Measurements from ENCODE around the gene ZNF831. TPM values are rescaled to one million over a fixed set of nuclear protein-coding genes. Genes with fewer than 3 reads are reported as not detected.

Gene ZNF831
- total and polyA plus RNA-seq, 4 donors, result 0.02 to 0.10 (median 0.06) TPM; not detected in 1

DNA sequence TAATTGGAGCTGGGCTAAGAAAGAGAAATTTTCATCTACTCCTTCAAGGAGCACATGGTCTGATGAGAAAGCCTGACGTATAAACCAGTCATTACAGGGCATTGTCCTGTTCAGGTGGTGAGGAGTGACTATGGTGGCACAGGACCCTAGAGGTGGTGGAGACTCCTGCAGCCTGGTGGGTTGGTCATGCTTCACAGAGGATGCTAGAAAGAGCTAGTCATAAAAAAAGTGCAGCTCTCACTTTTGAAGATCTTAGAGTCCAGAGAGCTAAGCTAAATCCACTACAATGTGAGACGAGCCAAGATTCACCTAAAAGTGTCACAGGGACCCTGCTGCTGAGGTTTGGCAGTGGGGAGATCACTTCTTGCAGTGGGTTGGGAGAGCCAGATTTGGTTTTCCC, 9.8 kb upstream of the ZNF831 start:
- 100% methylated on average over 1 of the region's 2 CpGs for WGBS (ENCODE audit: insufficient coverage)
- no peaks in the 10 kb centered on the region for H3K36me3 ChIP-seq (ENCODE audit: control insufficient read depth, insufficient read depth, low read length)
- no peak for DNase-seq (ENCODE audit: low read depth in 4 of 6, low spot score in 6 of 6)
- H3K4me1 ChIP-seq (ENCODE audit: control insufficient read depth, insufficient read depth, low read length), result peaks cover 15% of the 10 kb centered on the region
- no peaks in the 10 kb centered on the region for H3K9me3 ChIP-seq (ENCODE audit: control insufficient read depth, insufficient read depth, low read length)
- H3K27ac ChIP-seq (ENCODE audit: low read depth, low read length), result no peak overlapping the region
- no peaks in the 10 kb centered on the region for H3K27me3 ChIP-seq (ENCODE audit: control insufficient read depth, insufficient read depth, low read length)
- H3K4me3 ChIP-seq (ENCODE audit: low read depth, low read length), result no peak overlapping the region

DNA sequence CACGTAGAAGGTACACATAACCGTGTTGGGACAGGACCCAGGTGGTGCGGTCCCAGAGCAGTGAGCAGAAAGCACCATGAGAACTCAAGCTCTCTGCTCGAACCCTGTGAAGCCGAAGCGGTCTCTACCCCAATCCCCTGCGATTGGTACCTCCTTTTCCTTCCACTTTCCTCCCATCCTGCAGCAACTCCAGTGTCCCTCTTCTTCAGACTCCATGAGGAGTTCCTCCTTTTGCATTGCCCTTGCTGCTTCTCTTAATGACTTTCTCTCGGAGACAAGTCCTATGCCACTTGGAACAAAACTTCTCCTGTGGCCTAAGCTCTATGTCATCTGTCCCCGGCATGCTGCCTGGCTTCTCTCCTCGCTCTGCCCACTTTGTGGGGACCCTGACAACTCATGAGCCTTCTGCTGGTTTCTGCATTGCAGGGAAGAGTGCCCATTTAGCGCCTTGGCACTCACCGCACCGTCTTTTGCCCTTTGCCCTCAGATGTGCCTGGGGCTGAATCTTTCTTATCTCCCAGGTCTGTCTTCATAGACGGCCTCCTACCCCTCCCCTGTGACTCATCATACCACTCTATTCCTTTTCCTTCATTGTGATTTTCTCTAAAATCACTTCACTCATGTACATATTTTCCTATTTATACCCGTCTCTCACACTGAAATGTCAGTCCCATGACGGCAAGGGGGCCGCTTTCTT, 9.2 kb upstream of the ZNF831 start:
- Histone ChIP-seq H3K9me3 (ENCODE audit: control insufficient read depth, insufficient read depth, low read length) (no peaks in the 10 kb centered on the region), H3K27me3 (ENCODE audit: control insufficient read depth, insufficient read depth, low read length) (no peaks in the 10 kb centered on the region), H3K27ac (ENCODE audit: low read depth, low read length) (no peak overlapping the region), H3K4me1 (ENCODE audit: control insufficient read depth, insufficient read depth, low read length) (peaks cover 13% of the 10 kb centered on the region), H3K4me3 (ENCODE audit: low read depth, low read length) (no peak overlapping the region), H3K36me3 (ENCODE audit: control insufficient read depth, insufficient read depth, low read length) (no peaks in the 10 kb centered on the region)
- WGBS (ENCODE audit: insufficient coverage), result 90% methylated on average over 14 of the region's 17 CpGs
- DNase-seq (ENCODE audit: low read depth in 4 of 6, low spot score in 6 of 6), result no peak

DNA sequence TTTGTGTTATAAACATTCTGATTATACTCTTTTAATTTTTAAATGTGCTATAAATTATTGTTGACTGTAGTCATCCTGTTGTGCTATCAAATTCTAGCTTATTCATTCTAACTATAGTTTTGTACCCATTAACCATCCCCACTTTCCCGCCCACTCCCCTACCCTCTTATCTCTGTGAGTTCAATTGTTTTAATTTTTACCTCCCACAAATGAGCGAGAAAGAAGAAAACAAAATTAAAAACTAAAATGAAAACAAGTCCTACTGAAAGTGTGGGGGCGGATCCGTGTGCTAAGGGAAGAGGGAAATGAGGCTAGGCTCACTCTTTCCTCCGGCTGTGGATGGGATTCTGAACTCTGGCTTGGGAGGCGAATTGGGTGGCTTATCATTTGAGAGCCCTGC, 6.6 kb upstream of the ZNF831 start:
- Histone ChIP-seq H3K9me3 (ENCODE audit: control insufficient read depth, insufficient read depth, low read length) (no peaks in the 10 kb centered on the region), H3K36me3 (ENCODE audit: control insufficient read depth, insufficient read depth, low read length) (no peaks in the 10 kb centered on the region), H3K4me1 (ENCODE audit: control insufficient read depth, insufficient read depth, low read length) (peaks cover 12% of the 10 kb centered on the region), H3K27ac (ENCODE audit: low read depth, low read length) (no peak overlapping the region), H3K4me3 (ENCODE audit: low read depth, low read length) (no peak overlapping the region), H3K27me3 (ENCODE audit: control insufficient read depth, insufficient read depth, low read length) (no peaks in the 10 kb centered on the region)
- 93% methylated on average over 4 of the region's 6 CpGs for WGBS (ENCODE audit: insufficient coverage)
- no peak for DNase-seq (ENCODE audit: low read depth in 4 of 6, low spot score in 6 of 6)

GRCh38 chr20:59157531-59157930, 6.1 kb upstream of the ZNF831 start:
- Histone ChIP-seq H3K27me3 (ENCODE audit: control insufficient read depth, insufficient read depth, low read length) (no peaks in the 10 kb centered on the region), H3K36me3 (ENCODE audit: control insufficient read depth, insufficient read depth, low read length) (no peaks in the 10 kb centered on the region), H3K4me3 (ENCODE audit: low read depth, low read length) (no peak overlapping the region), H3K27ac (ENCODE audit: low read depth, low read length) (no peak overlapping the region), H3K4me1 (ENCODE audit: control insufficient read depth, insufficient read depth, low read length) (peaks cover 12% of the 10 kb centered on the region), H3K9me3 (ENCODE audit: control insufficient read depth, insufficient read depth, low read length) (no peaks in the 10 kb centered on the region)
- no peak for DNase-seq (ENCODE audit: low read depth in 4 of 6, low spot score in 6 of 6)

DNA sequence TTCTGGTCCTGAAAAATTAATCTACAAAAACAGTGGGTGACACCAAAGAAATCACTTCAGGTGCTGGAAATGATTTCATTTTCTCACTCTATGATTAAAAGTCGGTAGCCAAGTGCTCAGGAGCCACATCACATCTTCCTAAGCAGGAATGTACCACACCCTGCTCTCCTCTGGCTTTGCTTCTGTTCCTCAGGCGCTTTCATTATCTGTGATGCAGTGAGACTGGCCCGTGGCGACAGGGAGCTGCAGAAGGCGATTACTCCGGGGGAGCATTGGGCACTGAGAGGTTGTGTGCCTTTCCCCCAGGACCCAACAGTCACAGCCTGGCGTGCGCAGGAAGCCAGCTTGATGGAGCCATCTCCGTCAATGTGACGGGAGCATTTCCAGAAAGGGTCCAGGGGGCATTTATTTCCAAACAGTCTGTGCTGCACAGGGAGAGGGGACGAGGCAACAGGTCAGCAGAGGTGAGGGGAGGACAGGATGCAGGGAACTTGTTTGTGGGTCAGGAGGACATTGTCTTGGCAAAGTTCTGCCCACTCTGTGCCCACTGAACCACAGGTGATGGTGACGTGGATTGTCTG, 5.6 kb upstream of the ZNF831 start:
- no peak for DNase-seq (ENCODE audit: low read depth in 4 of 6, low spot score in 6 of 6)
- 72% methylated on average over 11 of the region's 12 CpGs for WGBS (ENCODE audit: insufficient coverage)
- no peak overlapping the region for H3K27ac ChIP-seq (ENCODE audit: low read depth, low read length)
- peaks cover 10% of the 10 kb centered on the region for H3K4me1 ChIP-seq (ENCODE audit: control insufficient read depth, insufficient read depth, low read length)
- no peak overlapping the region for H3K4me3 ChIP-seq (ENCODE audit: low read depth, low read length)
- no peaks in the 10 kb centered on the region for H3K27me3 ChIP-seq (ENCODE audit: control insufficient read depth, insufficient read depth, low read length)
- no peaks in the 10 kb centered on the region for H3K36me3 ChIP-seq (ENCODE audit: control insufficient read depth, insufficient read depth, low read length)
- H3K9me3 ChIP-seq (ENCODE audit: control insufficient read depth, insufficient read depth, low read length), result no peaks in the 10 kb centered on the region

DNA sequence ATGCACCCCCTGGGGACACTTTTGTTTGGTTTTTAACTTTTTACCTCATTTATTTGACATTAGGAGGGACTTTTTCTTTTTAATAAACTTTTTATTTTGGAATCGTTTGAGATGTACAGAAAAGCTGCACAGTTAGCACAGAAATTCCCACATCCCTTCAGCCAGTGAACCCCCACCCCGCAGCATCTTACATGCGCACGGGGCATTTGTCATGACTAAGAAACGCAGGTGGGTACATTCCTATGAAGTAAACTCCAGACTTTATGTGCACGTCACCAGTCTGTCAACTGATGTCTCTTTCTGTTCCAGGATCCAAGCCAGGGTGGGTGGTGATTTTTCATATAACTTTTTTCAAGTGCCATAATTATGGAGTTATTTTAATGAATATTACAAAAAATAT, 4.9 kb upstream of the ZNF831 start:
- peaks cover 3% of the 10 kb centered on the region for H3K4me1 ChIP-seq (ENCODE audit: control insufficient read depth, insufficient read depth, low read length)
- H3K27ac ChIP-seq (ENCODE audit: low read depth, low read length), result no peak overlapping the region
- no peak overlapping the region for H3K4me3 ChIP-seq (ENCODE audit: low read depth, low read length)
- no peaks in the 10 kb centered on the region for H3K36me3 ChIP-seq (ENCODE audit: control insufficient read depth, insufficient read depth, low read length)
- H3K9me3 ChIP-seq (ENCODE audit: control insufficient read depth, insufficient read depth, low read length), result no peaks in the 10 kb centered on the region
- DNase-seq (ENCODE audit: low read depth in 4 of 6, low spot score in 6 of 6), result no peak
- no peaks in the 10 kb centered on the region for H3K27me3 ChIP-seq (ENCODE audit: control insufficient read depth, insufficient read depth, low read length)
- 100% methylated on average over 3 of the region's 6 CpGs for WGBS (ENCODE audit: insufficient coverage)

GRCh38 chr20:59159091-59159490, 4.5 kb upstream of the ZNF831 start:
- no peak overlapping the region for H3K4me3 ChIP-seq (ENCODE audit: low read depth, low read length)
- DNase-seq (ENCODE audit: low read depth in 4 of 6, low spot score in 6 of 6), result no peak
- H3K9me3 ChIP-seq (ENCODE audit: control insufficient read depth, insufficient read depth, low read length), result no peaks in the 10 kb centered on the region
- H3K27me3 ChIP-seq (ENCODE audit: control insufficient read depth, insufficient read depth, low read length), result no peaks in the 10 kb centered on the region
- H3K27ac ChIP-seq (ENCODE audit: low read depth, low read length), result no peak overlapping the region
- H3K36me3 ChIP-seq (ENCODE audit: control insufficient read depth, insufficient read depth, low read length), result no peaks in the 10 kb centered on the region
- peaks cover 3% of the 10 kb centered on the region for H3K4me1 ChIP-seq (ENCODE audit: control insufficient read depth, insufficient read depth, low read length)
- WGBS (ENCODE audit: insufficient coverage), result 40% methylated on average over 1 of the region's 3 CpGs

DNA sequence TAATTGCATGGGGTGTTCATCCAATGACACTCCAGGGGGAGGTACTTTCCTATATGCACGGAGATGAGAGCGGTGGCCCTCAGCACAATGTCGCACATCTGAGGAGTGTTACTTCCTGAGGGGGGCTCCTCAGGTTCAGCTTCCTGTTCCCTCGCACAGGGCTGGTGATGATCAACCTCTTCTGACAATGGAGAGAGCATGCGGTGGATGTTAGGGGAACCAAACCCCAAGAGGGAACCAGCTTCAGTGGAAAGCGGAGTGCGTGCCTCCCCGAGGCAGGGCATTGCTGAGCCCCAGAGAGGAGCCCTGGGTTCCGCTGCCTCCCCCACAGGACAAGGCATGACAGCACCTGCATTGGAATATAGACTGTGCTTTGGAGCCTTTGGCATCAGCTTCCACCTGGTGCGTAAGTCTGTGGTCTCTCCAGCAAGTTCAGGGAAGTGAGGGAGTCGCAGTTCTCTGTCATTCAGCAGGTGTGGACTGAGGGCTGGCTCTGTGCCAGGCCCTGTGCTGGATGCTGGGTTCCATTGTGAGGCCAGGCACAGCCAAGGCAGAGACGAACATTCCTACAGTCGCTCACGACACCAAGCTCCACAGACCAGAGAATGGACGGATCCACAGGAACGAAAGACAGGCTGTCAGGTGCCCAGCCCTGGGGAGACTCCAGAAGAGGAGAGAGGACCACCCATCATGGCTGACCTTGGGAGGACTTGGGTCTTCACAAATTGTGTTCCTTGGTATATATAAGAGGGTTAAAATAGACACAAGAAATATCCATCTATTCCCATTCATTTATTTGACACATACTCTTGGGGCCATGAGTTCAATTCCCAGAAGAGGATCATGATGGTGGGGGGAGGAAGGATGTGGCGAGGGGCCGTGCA, 3.9 kb upstream of the ZNF831 start:
- H3K9me3 ChIP-seq (ENCODE audit: control insufficient read depth, insufficient read depth, low read length), result no peaks in the 10 kb centered on the region
- no peak for DNase-seq (ENCODE audit: low read depth in 4 of 6, low spot score in 6 of 6)
- H3K36me3 ChIP-seq (ENCODE audit: control insufficient read depth, insufficient read depth, low read length), result no peaks in the 10 kb centered on the region
- 71% methylated on average over 17 of the region's 18 CpGs for whole genome bisulfite sequencing (ENCODE audit: insufficient coverage)
- no peaks in the 10 kb centered on the region for H3K27me3 ChIP-seq (ENCODE audit: control insufficient read depth, insufficient read depth, low read length)
- H3K27ac ChIP-seq (ENCODE audit: low read depth, low read length), result no peak overlapping the region
- H3K4me1 ChIP-seq (ENCODE audit: control insufficient read depth, insufficient read depth, low read length), result peaks cover 3% of the 10 kb centered on the region
- H3K4me3 ChIP-seq (ENCODE audit: low read depth, low read length), result no peak overlapping the region

DNA sequence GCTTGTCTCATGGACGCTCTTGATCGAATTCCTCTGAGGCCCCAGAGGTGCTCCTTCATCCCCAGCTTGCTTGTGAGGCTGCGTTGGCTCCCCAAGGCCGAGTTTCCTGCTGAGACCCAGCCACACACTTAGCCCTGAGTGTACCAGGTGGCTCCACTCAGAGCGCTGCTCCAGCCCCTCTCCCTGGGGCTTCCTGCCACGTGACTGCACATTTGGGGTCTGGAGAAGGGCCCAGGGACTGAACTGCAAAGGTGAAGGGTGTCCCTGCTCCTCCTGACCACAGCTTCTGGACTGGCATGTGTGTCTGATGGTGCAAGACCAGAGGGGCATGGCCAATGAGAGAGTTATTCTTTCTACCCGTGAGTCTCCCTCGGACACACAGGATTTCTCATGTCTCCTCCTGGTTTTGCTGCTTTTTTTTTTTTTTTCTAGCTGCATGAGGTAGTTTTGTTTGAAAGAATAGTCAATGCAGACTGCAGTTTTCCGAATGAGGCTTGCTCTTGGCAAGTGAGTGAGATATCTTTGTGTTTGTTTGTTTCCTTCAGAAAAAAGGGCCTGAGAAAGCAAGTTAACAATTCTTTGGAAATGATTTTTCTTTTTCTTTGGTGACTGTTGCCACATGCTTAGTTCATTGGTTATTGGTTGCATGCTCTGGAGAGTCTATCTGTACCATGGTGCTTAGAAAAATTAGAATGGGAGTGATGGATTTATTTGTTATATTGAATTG, 3.1 kb upstream of the ZNF831 start:
- Histone ChIP-seq H3K4me1 (ENCODE audit: control insufficient read depth, insufficient read depth, low read length) (peaks cover 3% of the 10 kb centered on the region), H3K4me3 (ENCODE audit: low read depth, low read length) (no peak overlapping the region), H3K27ac (ENCODE audit: low read depth, low read length) (no peak overlapping the region), H3K36me3 (ENCODE audit: control insufficient read depth, insufficient read depth, low read length) (no peaks in the 10 kb centered on the region), H3K27me3 (ENCODE audit: control insufficient read depth, insufficient read depth, low read length) (no peaks in the 10 kb centered on the region), H3K9me3 (ENCODE audit: control insufficient read depth, insufficient read depth, low read length) (no peaks in the 10 kb centered on the region)
- no peak for DNase-seq (ENCODE audit: low read depth in 4 of 6, low spot score in 6 of 6)
- WGBS (ENCODE audit: insufficient coverage), result 66% methylated on average over 9 of the region's 9 CpGs
